Activated CD4-positive, alpha-beta T cell treated with anti-CD3 and anti-CD28 coated beads, Interleukin-2, amount 50 U/mL, for 4 hours (primary cell): ENCODE data around the gene MYOT.
A peak's percentile ranks its signal among the peaks of the same experiment; 100 is the strongest.
"Not testable (repeated sequence)": the region's sequence is repeated elsewhere in the genome, so short reads cannot be mapped to it uniquely, and the experiment has no call there.

Source experiments
- DNase-seq, 2 experiments: peaks; one replicate each; pipeline ENCODE4 v3.0.0-alpha.2; 2020

MYOT gene

GRCh38 chr5:137856916-137857862, 10.5 kb upstream of the MYOT start:
- DNase-seq: no peak

- no peak for DNase-seq
These were observed 9.3 kb upstream of the MYOT start for GRCh38 chr5:137858223-137858916.

GRCh38 chr5:137858954-137859353, 8.7 kb upstream of the MYOT start:
- DNase-seq: no peak

- no peak for DNase-seq
These were observed 5.4 kb upstream of the MYOT start for GRCh38 chr5:137862251-137862650.

- not testable (repeated sequence) for DNase-seq
These were observed 4.0 kb upstream of the MYOT start for GRCh38 chr5:137863653-137864052.

GRCh38 chr5:137866541-137867388, 895 bp upstream of the MYOT start:
- DNase-seq: no peak

GRCh38 chr5:137870647-137871339, 3.1 kb downstream of the MYOT start:
- DNase-seq: no peak

- no peak for DNase-seq
These were observed 3.9 kb downstream of the MYOT start for GRCh38 chr5:137871571-137871970.

- no peak for DNase-seq
These were observed 4.8 kb downstream of the MYOT start for GRCh38 chr5:137872466-137872865.

GRCh38 chr5:137876101-137876500, 8.4 kb downstream of the MYOT start:
- no peak for DNase-seq

- DNase-seq: no peak
These were observed 12.7 kb downstream of the MYOT start for GRCh38 chr5:137880313-137880712.

- DNase-seq: no peak
These were observed 20.2 kb downstream of the MYOT start for GRCh38 chr5:137887831-137888230.

- DNase-seq: no peak
These were observed 20.8 kb downstream of the MYOT start for GRCh38 chr5:137888466-137888862.

GRCh38 chr5:137888863-137889759, 21.5 kb downstream of the MYOT start, which contains the start of gene PKD2L2:
Gene PKD2L2, plus strand, starts transcription at chr5:137889457. Its CDS starts 35 bp downstream, at chr5:137889492.
- peak; percentile 62 to 70 for DNase-seq

GRCh38 chr5:137890845-137891244, 23.2 kb downstream of the MYOT start:
- no peak for DNase-seq

GRCh38 chr5:137891849-137892248, 24.2 kb downstream of the MYOT start:
- no peak for DNase-seq

- no peak for DNase-seq
These were observed 26.9 kb downstream of the MYOT start for GRCh38 chr5:137894586-137894985.

- no peak for DNase-seq
These were observed 28.9 kb downstream of the MYOT start for GRCh38 chr5:137896560-137896959.

- DNase-seq: no peak
These were observed 31.8 kb downstream of the MYOT start for GRCh38 chr5:137899493-137899892.

GRCh38 chr5:137901011-137901817, 33.6 kb downstream of the MYOT start:
- DNase-seq: no peak
